Ramos (cell line): ENCODE measurements around the gene RIMKLA.

Source experiments
- in situ Hi-C: fragments of 300-500 bp; cut with MboI; formaldehyde crosslinking; loops from one replicate; pipeline ENCODE4 v1.14.3; 2022; ENCODE audit warnings: low sequenced_read_pairs; ENCODE audit not compliant: unreplicated experiment

RIMKLA gene

DNA sequence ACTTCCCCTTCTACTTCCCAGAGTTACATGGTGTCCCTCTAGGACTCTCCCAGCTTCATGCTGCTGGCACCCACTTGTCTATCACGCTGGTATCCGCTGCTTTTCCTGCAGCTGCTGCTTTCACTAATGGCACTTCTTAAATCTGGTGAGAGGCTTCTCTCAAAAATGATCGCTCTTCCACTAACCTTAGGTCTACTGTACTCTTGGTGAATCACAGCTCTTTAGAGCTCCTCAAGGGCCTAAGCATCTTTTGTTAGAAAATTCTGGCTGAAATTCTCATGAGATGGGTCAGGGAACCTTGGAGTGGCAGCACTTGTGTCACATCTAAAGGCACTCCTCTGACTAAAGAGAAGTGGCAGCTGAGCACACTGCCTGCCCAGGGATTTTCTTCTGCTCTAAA lies 43.1 kb downstream of the RIMKLA start:
- in situ Hi-C loops = no loop called here

DNA sequence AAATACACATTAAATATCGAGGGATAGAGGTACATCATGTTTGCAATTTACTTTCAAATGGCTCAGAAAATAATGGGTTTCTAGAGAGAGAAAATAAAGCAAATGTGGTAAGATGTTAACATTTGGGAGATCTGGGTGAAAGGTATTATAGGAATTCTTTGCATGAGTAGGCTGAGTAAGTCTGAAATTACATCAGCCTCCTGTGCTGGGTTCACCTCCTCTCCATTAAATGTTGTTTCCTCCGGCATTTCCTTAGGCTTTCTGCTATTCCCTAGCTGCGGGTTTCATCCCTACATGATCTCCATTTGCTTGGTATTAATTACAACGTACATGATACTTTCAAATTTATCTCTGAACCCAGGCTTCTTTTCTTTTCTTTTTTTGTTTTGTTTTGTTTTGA lies 43.6 kb downstream of the RIMKLA start:
- in situ Hi-C loops = no loop called here

DNA sequence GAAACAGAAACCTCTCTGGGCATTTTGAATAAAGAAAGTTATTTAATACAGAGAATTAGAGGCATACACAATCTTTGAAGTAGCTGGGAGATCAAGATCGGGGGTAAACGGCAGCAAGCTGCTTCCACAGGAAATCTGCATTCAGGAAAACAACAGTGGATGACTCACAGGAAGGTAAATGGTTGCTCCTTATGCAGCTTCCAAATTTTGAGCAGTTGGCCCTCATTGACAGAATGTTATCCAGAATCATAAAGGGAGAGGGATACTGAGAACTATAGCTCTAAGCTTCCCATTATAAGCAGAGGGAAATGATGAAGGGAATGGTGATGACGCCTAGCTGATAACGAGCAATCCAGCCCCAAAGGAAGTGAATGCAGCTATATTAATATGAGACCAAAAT lies 46.6 kb downstream of the RIMKLA start:
- in situ Hi-C loops = no loop called here

DNA sequence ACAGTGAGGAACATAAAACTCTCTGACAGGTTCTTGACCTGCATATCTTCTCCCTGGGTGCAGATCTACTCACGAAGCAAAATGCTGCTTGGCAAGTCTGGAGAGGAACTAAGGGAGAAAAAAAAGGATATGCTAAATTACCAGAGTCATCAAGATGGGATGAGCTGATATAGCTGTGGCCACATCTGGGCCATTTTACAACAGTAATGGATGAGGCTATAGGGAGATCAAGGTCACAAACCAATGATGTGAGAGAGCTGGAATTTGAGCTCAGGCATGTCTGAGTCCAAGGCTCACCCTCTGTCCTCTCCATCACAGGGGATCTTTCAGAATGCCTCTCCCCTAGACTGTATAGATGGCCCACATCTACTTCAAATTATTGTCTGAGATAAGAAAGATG lies 49.0 kb downstream of the RIMKLA start:
- in situ Hi-C loops = no loop called here

DNA sequence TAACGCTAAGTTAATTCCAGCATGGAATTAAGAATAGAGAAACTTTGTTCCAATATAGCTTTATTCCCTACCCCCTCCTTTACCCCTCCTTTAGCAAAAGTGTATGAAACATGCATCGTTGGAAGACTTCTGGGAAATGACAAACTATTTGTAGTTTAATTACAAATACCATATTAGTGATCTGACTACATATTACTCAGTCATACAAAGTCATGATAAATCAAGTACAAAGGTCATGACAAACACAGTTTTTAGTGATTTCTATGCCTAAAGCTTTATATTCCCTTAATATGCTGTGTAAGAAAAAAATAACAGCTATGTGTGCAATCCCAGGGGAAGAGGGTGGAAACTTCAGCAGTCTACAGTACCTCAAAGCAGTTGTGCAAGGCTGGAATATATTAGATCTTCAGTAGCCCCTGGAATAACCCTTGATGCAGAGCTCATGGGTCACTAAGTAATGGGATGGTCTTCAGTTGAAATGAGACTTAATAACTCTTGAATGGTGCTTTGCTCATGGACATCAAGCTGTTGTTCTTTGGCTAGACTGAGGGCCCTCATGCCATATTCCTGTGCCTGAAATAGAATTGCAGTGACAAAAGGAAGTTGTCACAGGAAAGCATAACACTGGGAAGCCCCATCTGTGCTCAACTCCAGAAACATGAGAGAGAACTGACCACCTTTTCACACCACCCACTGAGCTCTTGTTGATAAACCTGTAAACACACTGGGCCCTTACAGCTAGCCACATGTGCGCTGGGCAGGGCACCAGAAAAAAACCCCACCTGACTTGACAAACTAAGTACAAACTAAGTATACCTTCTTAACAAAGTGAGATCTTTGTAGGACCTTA lies 49.9 kb downstream of the RIMKLA start:
- in situ Hi-C loops = no loop called here

DNA sequence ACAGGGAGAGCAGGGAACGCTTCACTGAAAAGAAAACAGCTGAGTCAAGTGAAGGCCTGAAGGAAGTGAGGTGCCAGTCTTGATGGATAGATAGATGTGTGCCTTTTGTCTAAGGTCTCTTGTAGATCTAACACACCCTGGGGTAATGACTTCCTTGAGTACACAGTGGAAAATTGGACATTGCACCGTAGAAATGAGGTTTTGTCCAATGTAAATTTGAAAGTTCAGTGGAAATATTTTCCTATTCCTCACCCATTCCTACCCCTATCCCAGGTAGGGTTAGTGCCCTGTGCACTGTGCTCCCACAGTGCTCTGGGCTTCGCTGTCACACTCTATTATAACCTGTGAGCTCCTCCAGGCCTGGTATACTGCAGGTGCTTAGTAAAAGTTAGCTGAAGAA lies 50.9 kb downstream of the RIMKLA start:
- in situ Hi-C loops = no loop called here

DNA sequence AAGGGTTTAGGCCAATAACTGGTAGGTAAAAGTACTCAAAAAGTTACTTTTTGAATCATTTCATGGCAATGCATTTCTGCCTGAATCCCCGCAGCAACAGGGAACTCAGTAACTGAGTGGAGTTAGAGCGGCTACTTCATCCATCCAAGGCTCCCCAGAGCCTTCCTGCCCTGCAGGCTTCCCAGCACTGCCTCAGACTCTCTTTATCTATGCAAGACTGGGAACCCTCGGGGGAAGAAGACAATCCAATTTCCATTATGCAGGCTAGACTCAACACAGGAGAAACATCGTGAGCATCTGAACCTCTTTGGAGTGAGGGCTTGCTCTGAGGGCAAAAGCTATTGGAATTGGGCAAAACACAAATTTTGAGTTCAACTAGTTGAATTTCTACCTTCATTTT lies 52.1 kb downstream of the RIMKLA start:
- in situ Hi-C loops = no loop called here

DNA sequence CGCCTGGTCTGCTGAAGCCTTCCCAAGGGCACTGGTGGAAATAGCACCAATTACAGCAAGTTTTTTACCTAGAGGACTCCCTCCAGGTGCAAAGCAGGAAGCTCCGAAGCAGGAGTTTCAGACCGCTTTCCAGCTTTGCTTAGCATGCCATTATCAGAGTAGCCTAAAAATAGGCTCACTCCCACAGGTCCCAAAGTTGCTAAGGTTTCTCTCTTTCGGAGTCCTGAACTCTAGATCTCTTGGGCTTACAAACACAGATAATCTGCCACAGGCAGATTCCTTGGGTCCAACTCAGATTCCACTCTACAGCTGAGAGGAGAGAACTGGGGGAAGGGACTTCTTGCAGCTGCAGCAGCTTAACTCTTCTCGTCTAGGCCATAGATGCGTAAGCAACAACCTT lies 52.8 kb downstream of the RIMKLA start:
- in situ Hi-C loops = no loop called here

DNA sequence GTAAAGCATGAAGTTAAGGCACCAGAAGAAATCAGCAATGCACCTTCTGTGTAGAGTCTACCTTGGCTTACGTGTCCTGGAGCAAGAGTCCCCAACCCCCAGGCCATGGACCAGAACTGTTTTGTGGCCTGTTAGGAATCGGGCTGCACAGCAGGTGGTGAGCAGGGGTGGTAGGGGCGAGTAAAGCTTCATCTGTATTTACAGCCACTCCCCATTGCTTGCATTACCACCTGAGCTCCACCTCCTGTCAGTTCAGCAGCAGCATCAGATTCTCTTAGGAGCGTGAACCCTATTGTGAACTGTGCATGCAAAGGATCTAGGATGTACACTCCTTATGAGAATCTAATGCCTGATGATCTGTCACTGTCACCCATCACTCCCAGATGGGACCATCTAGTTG lies 53.7 kb downstream of the RIMKLA start:
- in situ Hi-C loops = no loop called here

DNA sequence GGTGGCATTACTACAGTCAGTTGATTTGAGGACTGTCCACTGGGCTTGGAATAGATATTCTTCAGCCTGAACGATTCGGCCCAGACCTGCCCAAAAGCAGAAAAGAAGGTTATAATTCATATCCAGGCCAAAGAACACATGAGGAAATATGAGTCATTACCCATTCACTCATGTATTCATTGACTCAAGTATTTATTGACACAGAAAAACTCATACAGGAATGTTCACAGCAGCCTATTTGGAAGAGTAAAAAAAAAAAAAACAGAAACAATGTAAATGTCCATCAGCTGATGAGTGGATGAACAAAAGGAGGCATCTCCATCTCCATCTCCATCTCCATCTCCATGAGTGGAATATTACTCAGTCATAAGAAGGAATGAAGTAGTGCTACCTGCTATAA lies 59.3 kb downstream of the RIMKLA start:
- in situ Hi-C loops = no loop called here

DNA sequence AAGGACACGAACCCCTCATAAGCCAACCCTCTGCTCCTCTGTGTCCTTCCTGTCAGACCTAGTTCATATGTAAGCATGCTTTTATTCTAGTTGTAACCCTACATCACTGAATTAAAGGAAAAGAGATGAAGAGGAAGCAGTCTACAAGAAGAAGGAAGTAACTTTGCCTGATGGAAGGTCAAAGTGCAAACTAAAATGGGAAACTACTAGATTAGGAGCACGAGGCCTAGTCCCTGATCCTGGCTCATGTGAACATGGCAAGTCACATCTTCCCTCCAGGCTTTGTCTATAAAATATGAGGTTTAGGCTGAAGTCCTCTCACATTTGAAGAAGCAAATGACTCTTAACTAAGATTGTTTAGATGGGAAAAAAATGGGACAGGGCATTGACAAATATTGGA lies 62.1 kb downstream of the RIMKLA start:
- in situ Hi-C loops = no loop called here

DNA sequence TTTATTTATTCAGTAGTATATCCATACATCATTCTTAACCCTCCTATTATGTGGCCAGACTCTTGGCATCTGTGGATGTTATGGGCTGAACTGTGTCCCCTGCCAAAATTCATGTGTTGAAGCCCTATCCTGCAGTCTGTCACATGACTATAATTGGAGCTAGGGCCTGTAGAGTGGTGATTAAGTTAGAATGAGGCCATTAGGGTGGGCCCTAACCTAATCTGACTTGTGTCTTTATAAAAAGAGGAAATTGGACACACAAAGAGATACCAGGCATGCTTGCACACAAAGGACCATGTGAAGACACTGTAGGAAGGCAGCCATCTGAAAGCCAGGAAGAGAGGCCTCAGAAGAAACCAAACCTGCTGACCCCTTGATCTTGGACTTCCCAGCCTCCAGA lies 68.7 kb downstream of the RIMKLA start:
- in situ Hi-C loops = no loop called here

DNA sequence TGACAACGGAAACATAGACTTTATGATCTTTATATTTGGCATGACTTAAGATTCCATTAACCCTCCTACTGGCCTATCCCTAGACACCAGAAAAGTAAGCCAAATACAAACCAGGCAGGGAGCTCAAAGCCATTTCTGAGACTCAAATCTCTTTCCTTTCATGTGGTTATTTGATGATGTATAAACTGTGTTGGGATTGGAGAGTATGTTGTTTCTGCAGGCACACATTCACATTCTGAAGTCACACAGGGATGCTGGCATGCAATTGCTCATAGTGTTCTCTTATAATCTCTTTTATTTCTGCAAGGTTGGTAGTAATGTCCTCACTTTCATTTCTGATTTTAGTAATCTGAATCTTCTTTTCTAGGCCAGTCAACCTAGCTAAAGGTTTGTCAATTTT lies 69.5 kb downstream of the RIMKLA start:
- in situ Hi-C loops = no loop called here

DNA sequence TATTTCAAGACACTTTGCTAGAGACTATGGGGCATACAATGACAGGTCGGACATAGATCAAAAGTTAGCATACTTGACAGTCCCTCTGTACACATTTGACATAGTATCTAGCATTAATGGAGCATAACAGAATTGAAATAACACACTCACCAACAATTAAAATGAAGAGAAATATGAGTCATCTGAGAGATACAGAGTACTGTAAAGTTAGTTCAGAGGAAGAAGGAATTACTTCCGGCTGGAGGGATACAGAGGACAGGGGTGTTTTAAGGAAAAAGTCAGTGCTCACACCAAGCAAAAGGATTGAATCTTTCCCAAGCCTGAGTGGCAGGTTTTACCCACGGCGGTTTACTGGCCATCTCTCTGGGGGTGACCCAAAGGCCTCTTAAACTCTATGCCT lies 72.8 kb downstream of the RIMKLA start:
- in situ Hi-C loops = no loop called here

DNA sequence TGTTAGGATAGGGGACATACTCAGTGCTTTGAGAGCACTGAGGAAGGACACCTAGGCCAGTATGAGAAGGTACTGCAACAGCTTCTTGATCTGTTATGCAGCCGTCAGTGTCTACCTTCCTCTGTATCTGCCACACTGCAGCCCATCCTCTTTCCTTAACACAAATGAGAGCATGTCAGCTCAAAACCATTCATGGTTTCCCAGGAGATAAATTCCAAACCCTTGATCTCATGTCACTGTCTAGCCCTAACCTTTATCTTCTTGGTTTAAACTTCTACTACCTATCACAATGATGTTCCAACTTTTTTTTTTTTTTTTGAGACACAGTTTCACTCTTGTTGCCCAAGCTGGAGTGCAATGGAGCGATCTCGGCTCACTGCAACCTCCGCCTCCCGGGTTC lies 73.8 kb downstream of the RIMKLA start:
- in situ Hi-C loops = no loop called here

DNA sequence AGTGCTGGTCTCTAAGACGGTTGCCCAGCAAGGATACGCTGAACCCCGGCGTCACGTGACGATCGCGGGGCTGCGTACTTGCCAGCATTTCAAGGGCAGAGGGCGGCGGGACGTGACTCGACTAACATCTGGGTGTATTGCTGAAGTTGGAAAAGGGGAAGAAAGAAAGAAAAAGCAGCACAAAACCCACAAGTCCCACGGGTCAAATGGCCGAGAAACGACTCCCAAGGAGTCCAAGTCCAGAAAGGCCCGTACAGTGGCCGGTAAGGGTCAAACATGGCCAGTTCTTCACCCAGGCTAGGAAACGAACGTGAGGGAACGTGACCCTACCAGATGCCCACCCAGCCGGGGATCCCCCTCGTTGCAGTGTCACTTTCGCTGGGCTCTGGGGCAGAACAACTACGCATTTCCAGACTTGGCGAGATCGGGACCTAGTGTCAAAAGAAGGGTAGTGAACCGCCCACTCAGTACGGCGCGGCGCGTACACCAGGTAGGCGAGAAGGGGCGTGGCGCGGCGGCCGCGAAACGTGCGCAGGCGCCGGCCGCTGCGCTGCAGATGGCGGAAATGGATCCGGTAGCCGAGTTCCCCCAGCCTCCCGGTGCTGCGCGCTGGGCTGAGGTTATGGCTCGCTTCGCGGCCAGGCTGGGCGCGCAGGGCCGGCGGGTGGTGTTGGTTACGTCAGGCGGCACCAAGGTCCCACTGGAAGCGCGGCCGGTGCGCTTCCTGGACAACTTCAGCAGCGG lies 75.6 kb downstream of the RIMKLA start, which contains the start of the genes PPCS and ZMYND12:
Gene PPCS (plus strand): TSS at position 534 of the 744 bp plus-strand sequence. CDS start 23 bp downstream, at position 557.
Gene ZMYND12 (minus strand): TSS at position 13 of the 744 bp plus-strand sequence. CDS start 25 bp downstream, outside the sequence.
- in situ Hi-C loops = no loop called here

DNA sequence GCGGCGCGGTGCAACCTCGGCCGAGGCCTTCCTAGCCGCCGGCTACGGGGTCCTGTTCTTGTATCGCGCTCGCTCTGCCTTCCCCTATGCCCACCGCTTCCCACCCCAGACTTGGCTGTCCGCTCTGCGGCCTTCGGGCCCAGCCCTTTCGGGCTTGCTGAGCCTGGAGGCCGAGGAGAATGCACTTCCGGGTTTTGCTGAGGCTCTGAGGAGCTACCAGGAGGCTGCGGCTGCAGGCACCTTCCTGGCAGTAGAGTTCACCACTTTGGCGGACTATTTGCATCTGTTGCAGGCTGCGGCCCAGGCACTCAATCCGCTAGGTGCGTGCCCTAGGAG lies 76.1 kb downstream of the RIMKLA start:
- in situ Hi-C loops = no loop called here

DNA sequence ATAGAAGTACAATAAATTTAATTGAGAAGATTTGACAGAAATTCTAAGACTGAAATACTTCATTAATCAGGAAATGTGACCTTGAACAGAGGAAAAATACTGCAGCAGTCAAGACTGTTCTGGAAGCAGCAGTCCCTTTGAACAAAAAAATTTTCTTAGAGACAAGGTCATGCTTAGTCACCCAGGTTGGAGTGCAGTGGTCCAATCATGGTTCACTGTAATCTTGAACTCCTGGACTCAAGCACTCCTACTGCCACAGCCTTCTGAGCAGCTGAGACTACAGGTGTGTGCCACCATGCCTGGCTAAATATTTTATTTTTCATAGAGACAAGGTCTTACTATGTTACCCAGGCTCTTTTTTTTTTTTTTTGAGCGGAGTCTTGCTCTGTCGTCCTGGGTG lies 80.6 kb downstream of the RIMKLA start:
- in situ Hi-C loops = no loop called here

DNA sequence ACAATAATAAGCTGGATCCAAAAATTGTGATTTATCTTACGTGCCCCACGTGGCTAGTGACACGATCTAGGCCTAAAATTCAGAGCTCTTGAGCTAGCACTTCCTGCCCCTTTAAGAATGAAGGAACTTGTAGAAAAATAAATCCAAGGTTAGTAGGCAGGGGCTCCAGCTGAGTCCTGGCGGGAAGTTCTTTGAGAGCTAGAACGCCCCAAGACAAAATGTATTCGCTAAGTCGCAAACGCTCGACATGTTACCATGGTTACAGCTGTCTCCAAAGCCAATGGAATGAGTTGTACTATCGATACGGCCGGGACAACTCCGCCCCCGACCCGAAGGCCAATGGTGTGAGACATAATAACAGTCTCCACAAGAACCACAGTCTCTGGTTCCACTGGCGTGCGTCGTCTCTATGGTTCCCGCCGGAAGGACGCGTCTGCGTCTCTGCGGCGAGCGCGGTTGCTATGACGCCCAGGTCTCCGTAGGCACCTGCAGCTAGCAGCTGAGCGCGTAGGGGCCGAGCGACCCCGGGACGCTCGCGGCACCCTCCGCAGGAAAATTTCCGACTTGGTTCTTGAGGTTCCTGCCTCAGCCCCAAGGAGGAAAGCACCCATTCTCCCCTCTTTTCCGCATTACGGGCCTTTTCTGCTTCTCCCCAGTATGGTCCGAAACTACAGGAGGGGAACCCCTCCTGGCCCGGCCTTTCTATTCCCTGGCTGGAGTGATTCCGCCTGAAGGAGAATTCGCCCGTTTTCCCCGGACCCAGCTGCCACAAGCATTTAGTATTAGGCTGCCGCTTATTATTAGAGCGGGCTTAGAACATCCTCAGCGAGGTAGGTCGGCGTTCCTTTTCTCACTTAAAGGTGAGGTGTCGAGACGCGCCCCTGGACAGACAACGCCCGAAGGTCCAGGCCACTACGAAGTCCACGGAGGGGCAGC lies 82.5 kb downstream of the RIMKLA start, which contains the start of gene CCDC30:
Gene CCDC30 (plus strand): TSS at position 459 of the 936 bp plus-strand sequence. CDS start 17,266 bp downstream, outside the sequence.
- in situ Hi-C loops = no loop called here

DNA sequence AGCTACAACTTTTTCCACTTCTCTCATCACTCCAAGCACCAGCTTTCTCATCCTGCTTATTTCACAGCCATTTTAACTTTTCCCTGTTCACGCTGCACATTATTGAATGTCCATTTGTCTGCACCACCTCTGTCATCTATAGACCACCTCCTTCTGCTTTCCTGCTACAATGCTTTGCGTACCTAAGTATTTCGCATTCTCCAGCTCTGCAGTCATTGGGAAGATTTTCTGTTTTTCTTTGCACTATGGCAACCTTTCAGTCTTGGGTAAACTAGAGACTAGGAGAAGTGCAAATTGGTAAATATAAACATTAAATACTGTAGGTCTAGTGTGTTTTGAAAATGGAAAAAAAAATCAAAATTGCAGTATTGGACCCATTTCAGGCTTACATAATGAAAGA lies 83.3 kb downstream of the RIMKLA start:
- in situ Hi-C loops = no loop called here
